Endothelial cell of umbilical vein (primary cell): ENCODE data around the gene GGT6. TPM values are rescaled to one million over a fixed set of nuclear protein-coding genes. Genes with fewer than 3 reads are reported as not detected.

Experiments used
- BruUV-seq: library from RNA; stranded (reverse); fragments of 400-500 nt; replicated peaks from 2 replicates; lab custom pipeline; 2021; lab: Mats Ljungman, UMichigan
- CTCF ChIA-PET: fragments of 300-600, 350-600 bp; sonication (Branson Sonifier 250); formaldehyde crosslinking; loops from one replicate; lab custom pipeline; 2021; ENCODE audit warnings: antibody characterized with exemption, inconsistent platforms; lab: Charles Lee
- POLR2A ChIA-PET: fragments of 300-600, 350-600 bp; sonication (Branson Sonifier 250); formaldehyde crosslinking; loops from one replicate; lab custom pipeline; 2021; ENCODE audit warnings: antibody characterized with exemption, inconsistent platforms; lab: Charles Lee
- DNase-seq: peaks from one replicate; pipeline ENCODE4 v3.0.0-alpha.2; 2011; ENCODE audit warnings: low read depth, low spot score
- FAIRE-seq: peaks from 2 replicates; lab custom pipeline; 2011; peaks lifted over from hg19 to GRCh38; lab: Jason Lieb, UNC
- H2AFZ ChIP-seq: 2 replicates; pipeline ENCODE4 v1.6.0; 2012; ENCODE audit warnings: low read depth, low read length, control low read depth, inconsistent platforms
- H3K27ac ChIP-seq: 2 replicates; pipeline ENCODE4 v1.5.1; 2011; ENCODE audit warnings: low read depth, mild to moderate bottlenecking, control low read depth, low read length, moderate library complexity; ENCODE audit not compliant: insufficient read depth
- H3K27me3 ChIP-seq, 2 experiments: 2 replicates each; pipeline versions ENCODE4 v1.6.0 to v1.6.1; 2011; ENCODE audit warnings: low read length in 2 of 2, mixed read lengths in 1 of 2; ENCODE audit not compliant: control insufficient read depth in 2 of 2, insufficient read depth in 2 of 2
- H3K36me3 ChIP-seq, 2 experiments: 2 replicates in 1 of 2; 3 replicates in 1 of 2; pipeline ENCODE4 v1.5.1; 2011; ENCODE audit warnings: low read length in 2 of 2, mild to moderate bottlenecking in 1 of 2, moderate library complexity in 1 of 2; ENCODE audit not compliant: control insufficient read depth in 2 of 2, insufficient read depth in 2 of 2; ENCODE audit errors: extremely low read depth in 1 of 2
- H3K4me1 ChIP-seq: 3 replicates; pipeline ENCODE4 v1.5.1; 2011; ENCODE audit warnings: mild to moderate bottlenecking, low read length; ENCODE audit not compliant: control insufficient read depth, insufficient read depth; ENCODE audit errors: extremely low read depth
- H3K4me2 ChIP-seq: 2 replicates; pipeline ENCODE4 v1.6.1; 2011; ENCODE audit warnings: low read length, control low read depth, mixed read lengths; ENCODE audit not compliant: insufficient read depth
- H3K4me3 ChIP-seq, 3 experiments: fragments of 200-600 bp in 1 of 3; sonication (generic), shearing (Covaris generic) in 1 of 3; replicated peaks in 1 of 3; 2 replicates each; pipeline ENCODE4 v1.5.1; 2011 to 2016; ENCODE audit warnings: control low read depth in 3 of 3, low read length in 3 of 3, mild to moderate bottlenecking in 2 of 3, inconsistent platforms in 1 of 3, low read depth in 1 of 3, moderate library complexity in 1 of 3; ENCODE audit not compliant: insufficient read depth in 1 of 3
- H3K79me2 ChIP-seq: 2 replicates; pipeline ENCODE4 v1.6.0; 2012; ENCODE audit warnings: low read length, inconsistent platforms; ENCODE audit not compliant: control insufficient read depth, insufficient read depth
- H3K9ac ChIP-seq: replicated peaks from 2 replicates; pipeline ENCODE3; 2011; ENCODE audit warnings: low read length, control low read depth; ENCODE audit not compliant: insufficient read depth; ENCODE audit errors: extremely low read depth
- H3K9me1 ChIP-seq: replicated peaks from 3 replicates; pipeline ENCODE4 v1.6.0; 2011; ENCODE audit warnings: mild to moderate bottlenecking, low read length; ENCODE audit not compliant: control insufficient read depth, insufficient read depth; ENCODE audit errors: extremely low read depth
- H3K9me3 ChIP-seq: replicated peaks from 2 replicates; pipeline ENCODE4 v1.5.1; 2012; ENCODE audit warnings: low read length, inconsistent platforms; ENCODE audit not compliant: control insufficient read depth, insufficient read depth
- H4K20me1 ChIP-seq: replicated peaks from 2 replicates; pipeline ENCODE3; 2011; ENCODE audit warnings: mild to moderate bottlenecking, low read length; ENCODE audit not compliant: control insufficient read depth, insufficient read depth; ENCODE audit errors: extremely low read depth
- CTCF ChIP-seq, 2 donors: IDR thresholded peaks; 1 replicate in 1 of 2; 2 replicates in 1 of 2; pipeline ENCODE4 v1.5.1; 2011; ENCODE audit warnings: low read length in 2 of 2, mild to moderate bottlenecking in 2 of 2, moderate library complexity in 2 of 2, control low read depth in 1 of 2, inconsistent platforms in 1 of 2, low read depth in 1 of 2; ENCODE audit not compliant: insufficient read depth in 1 of 2; ENCODE audit errors: extremely low read depth in 1 of 2
- FOS ChIP-seq: IDR thresholded peaks from 2 replicates; pipeline ENCODE4 v1.6.1; 2011; ENCODE audit warnings: mild to moderate bottlenecking, low read length, moderate library complexity, borderline replicate concordance; ENCODE audit not compliant: insufficient read depth
- GATA2 ChIP-seq: IDR thresholded peaks from 2 replicates; pipeline ENCODE4 v1.7.0; 2011; ENCODE audit warnings: low read depth, mild to moderate bottlenecking, moderate library complexity, mixed read lengths, low read length; ENCODE audit not compliant: insufficient read length, insufficient read depth
- JUN ChIP-seq: IDR thresholded peaks from 2 replicates; pipeline ENCODE4 v1.6.1; 2011; ENCODE audit warnings: borderline replicate concordance, low read depth; ENCODE audit not compliant: insufficient read length, insufficient read depth
- MAX ChIP-seq: IDR thresholded peaks from 2 replicates; pipeline ENCODE4 v1.6.1; 2011; ENCODE audit not compliant: insufficient read depth, insufficient read length
- dilution Hi-C: fragments of 300-500 bp; cut with MboI; formaldehyde crosslinking; loops from one replicate; pipeline ENCODE4 v1.15.0; 2019; ENCODE audit warnings: low sequenced_read_pairs; ENCODE audit not compliant: extremely low pct_ligation_motif_present
- intact Hi-C: fragments of 100-400 bp; cut with micrococcal nuclease; formaldehyde crosslinking; loops from one replicate; pipeline ENCODE4 v1.10.0; 2022
- polyA plus RNA-seq, 4 experiments: library from polyadenylated mRNA; depleted of rRNA in 3 of 4; stranded (reverse) in 3 of 4; unstranded in 1 of 4; fragments of >200 nt; gene quantifications; 2 replicates each; pipeline versions ENCODE4 v1.2.1 to v1.2.3, GENCODE V29; 2011 to 2012; ENCODE audit warnings: missing spikeins in 1 of 4
- total RNA-seq: library from RNA; stranded (reverse); gene quantifications from 2 replicates; pipeline ENCODE4 v1.2.3, GENCODE V29; 2021

The GGT6 gene
- total and polyA plus RNA-seq, 2 donors (not counting 3 experiments of a cell fraction or from before 2014, with no cell fraction given) = not detected

GRCh38 chr17:4598776-4599504 lies 38.6 kb upstream of the GGT6 start:
- no peaks in the 10 kb centered on the region for H3K79me2 ChIP-seq
- H3K27ac ChIP-seq = no peak overlapping the region
- POLR2A ChIA-PET = no interaction called here

GRCh38 chr17:4597975-4598374 lies 37.6 kb upstream of the GGT6 start:
- intact Hi-C loops = no loop called here
- H3K9me1 ChIP-seq = no peaks in the 10 kb centered on the region
- dilution Hi-C loops = no loop called here
- no peaks in the 10 kb centered on the region for H3K4me1 ChIP-seq
- no peaks in the 10 kb centered on the region for H3K36me3 ChIP-seq
- H3K27ac ChIP-seq = no peak overlapping the region
- POLR2A ChIA-PET = no interaction called here
- DNase-seq = no peak
- CTCF ChIA-PET = interaction anchor here (3.0 kb wide), 1 partner anchor 31 kb away, joined by 14 read pairs; no protein-coding TSS in a partner anchor
- H3K9ac ChIP-seq = no peak overlapping the region
- H3K27me3 ChIP-seq = peaks cover 0 to 2% of the 10 kb centered on the region in 2 experiments
- no peaks in the 10 kb centered on the region for H3K9me3 ChIP-seq
- no peak for FAIRE-seq
- no peaks in the 10 kb centered on the region for H3K79me2 ChIP-seq
- no TSS peak for BruUV-seq
- no peak overlapping the region for H3K4me3 ChIP-seq
- no peaks in the 10 kb centered on the region for H4K20me1 ChIP-seq
- TF ChIP-seq CTCF (IDR thresholded peaks at IDR 0.05; ENCODE audit: extremely low read depth in 1 of 2, insufficient read depth in 1 of 2, low read depth in 1 of 2, low read length in 2 of 2) (no peak), GATA2 (no peak)
- no peak overlapping the region for H2AFZ ChIP-seq
- H3K4me2 ChIP-seq = no peak overlapping the region

More at GRCh38 chr17:4598776-4599504, 38.6 kb upstream of the GGT6 start:
- Histone ChIP-seq H2AFZ (no peak overlapping the region), H3K4me1 (no peaks in the 10 kb centered on the region), H3K9me3 (no peaks in the 10 kb centered on the region), H3K4me2 (no peak overlapping the region), H3K4me3 (no peak overlapping the region), H3K27me3 (peaks cover 0 to 2% of the 10 kb centered on the region in 2 experiments), H3K9me1 (no peaks in the 10 kb centered on the region), H3K9ac (no peak overlapping the region), H3K36me3 (no peaks in the 10 kb centered on the region), H4K20me1 (no peaks in the 10 kb centered on the region)
- BruUV-seq = no TSS peak
- no peak for DNase-seq
- CTCF ChIA-PET = interaction anchor here (3.0 kb wide), 1 partner anchor 32 kb away, joined by 14 read pairs; no protein-coding TSS in a partner anchor
- intact Hi-C loops = no loop called here
- TF ChIP-seq JUN (no peak), FOS (no peak), MAX (no peak)
- dilution Hi-C loops = no loop called here
- no peak for FAIRE-seq
